HepG2 (cell line): ENCODE data around the gene HMGN4. TPM values are rescaled to one million over a fixed set of nuclear protein-coding genes. Genes with fewer than 3 reads are reported as not detected.

ENCODE experiments used
- ARHGAP35 ChIP-seq: sonication (generic); formaldehyde crosslinking; IDR thresholded peaks from 2 replicates; pipeline ENCODE4 v1.9.0; 2022; ENCODE audit warnings: mild to moderate bottlenecking, inconsistent platforms, moderate library complexity, missing genetic modification reagents, borderline replicate concordance
- ATF2 ChIP-seq: sonication (generic); formaldehyde crosslinking; IDR thresholded peaks from 2 replicates; pipeline ENCODE4 v1.4.0; 2020; ENCODE audit warnings: missing genetic modification reagents
- CEBPB ChIP-seq: IDR thresholded peaks from 2 replicates; pipeline ENCODE4 v1.6.1; 2011; ENCODE audit warnings: low read depth, low read length, improper control_type of control experiment, borderline replicate concordance
- KDM5A ChIP-seq: fragments of 200-600 bp; sonication (generic); IDR thresholded peaks from 2 replicates; pipeline ENCODE4 v1.7.0; 2018; ENCODE audit warnings: antibody characterized with exemption, mild to moderate bottlenecking, low read length, borderline replicate concordance
- NR2F6 ChIP-seq, 2 experiments: IDR thresholded peaks; 2 replicates each; pipeline ENCODE4 v1.6.1; 2016; ENCODE audit warnings: antibody characterized with exemption in 1 of 2, mild to moderate bottlenecking in 1 of 2
- PAXIP1 ChIP-seq: sonication (generic); formaldehyde crosslinking; conservative IDR thresholded peaks from 2 replicates; pipeline ENCODE4 v1.4.0; 2020; ENCODE audit warnings: mild to moderate bottlenecking, missing genetic modification reagents, moderate library complexity
- POGZ ChIP-seq: sonication (generic); formaldehyde crosslinking; IDR thresholded peaks from 2 replicates; pipeline ENCODE4 v1.4.0; 2020; ENCODE audit warnings: mild to moderate bottlenecking, missing genetic modification reagents
- PTBP1 ChIP-seq: fragments of 200-400 bp; formaldehyde crosslinking; IDR thresholded peaks from 2 replicates; pipeline ENCODE4 v1.6.1; 2018; ENCODE audit warnings: low read length, low read depth; ENCODE audit not compliant: poor library complexity, severe bottlenecking
- SOX6 ChIP-seq, 2 experiments: fragments of 450-650 bp in 1 of 2; sonication (generic) in 1 of 2; formaldehyde crosslinking in 1 of 2; IDR thresholded peaks; 2 replicates each; pipeline versions ENCODE4 v1.4.0 to v1.6.1; 2017 to 2020; ENCODE audit warnings: antibody characterized with exemption in 1 of 2, mild to moderate bottlenecking in 1 of 2, missing genetic modification reagents in 1 of 2
- SP5 ChIP-seq: IDR thresholded peaks from 2 replicates; pipeline ENCODE4 v1.6.1; 2016; ENCODE audit warnings: low read depth, borderline replicate concordance
- TAF1 ChIP-seq: sonication (generic); formaldehyde crosslinking; IDR thresholded peaks from 2 replicates; pipeline ENCODE4 v1.4.0; 2020; ENCODE audit warnings: missing genetic modification reagents
- TEAD2 ChIP-seq: sonication (generic); formaldehyde crosslinking; IDR thresholded peaks from 2 replicates; pipeline ENCODE4 v1.9.0; 2021; ENCODE audit warnings: missing genetic modification reagents
- ZBTB46 ChIP-seq: sonication (generic); formaldehyde crosslinking; IDR thresholded peaks from 2 replicates; pipeline ENCODE4 v1.4.0; 2020; ENCODE audit warnings: mild to moderate bottlenecking, missing genetic modification reagents, borderline replicate concordance
- ZNF414 ChIP-seq: sonication (generic); formaldehyde crosslinking; IDR thresholded peaks from 2 replicates; pipeline ENCODE4 v1.5.0; 2020; ENCODE audit warnings: missing genetic modification reagents
- polyA plus RNA-seq, 8 experiments: library from polyadenylated mRNA; depleted of rRNA in 3 of 8; stranded (reverse) in 7 of 8; unstranded in 1 of 8; fragments of >200 nt; fragmentation: Illumina TruSeq in 4 of 8; extraction: Trizol in 4 of 8; gene quantifications; 2 replicates each; pipeline versions ENCODE4 v1.2.1 to v1.2.3, GENCODE V29; 2011 to 2016; ENCODE audit warnings: low read depth in 4 of 8, missing spikeins in 1 of 8, mixed read lengths in 1 of 8; ENCODE audit not compliant: insufficient read depth in 1 of 8
- total RNA-seq, 5 experiments: library from RNA; depleted of rRNA; stranded (reverse); fragments of >200 nt; fragmentation: Illumina TruSeq; extraction: Trizol; gene quantifications; 2 replicates each; pipeline ENCODE4 v1.2.3, GENCODE V29; 2016; ENCODE audit warnings: low read depth in 1 of 5
- TF ChIP-seq, protein P1 (sequence below), 2 experiments: sonication (generic) in 1 of 2; formaldehyde crosslinking in 1 of 2; IDR thresholded peaks; 2 replicates each; pipeline versions ENCODE4 v1.5.1 to v1.6.1; 2011 to 2020; ENCODE audit warnings: borderline replicate concordance in 1 of 2, low read depth in 1 of 2, low read length in 1 of 2, mild to moderate bottlenecking in 1 of 2, missing genetic modification reagents in 1 of 2, moderate library complexity in 1 of 2
- TF ChIP-seq, protein P2 (sequence below): sonication (generic); formaldehyde crosslinking; conservative IDR thresholded peaks from 2 replicates; pipeline ENCODE4 v1.8.0; 2022; ENCODE audit warnings: low read depth, missing genetic modification reagents

HMGN4 gene
- total and polyA plus RNA-seq, 2 of the 13 experiments (the other 11 are each of a cell fraction or from before 2014, with no cell fraction given), result 39.9 to 52.1 TPM

- no peak for TF ChIP-seq PAXIP1 (CRISPR knock-in tag)
- 0 out of 2 replicates have a peak, but pooled peaks have one; percentile 12 for TF ChIP-seq ZNF414 (CRISPR knock-in tag)
- TF ChIP-seq TAF1 (CRISPR knock-in tag), result peak; percentile 60
- 0 out of 2 replicates have a peak, but pooled peaks have one; percentile 16 for TF ChIP-seq KDM5A
- TF ChIP-seq SOX6 (IDR thresholded peaks at IDR 0.05), result no peak
- no peak for TF ChIP-seq SOX6 (CRISPR knock-in tag; IDR thresholded peaks at IDR 0.05)
- TF ChIP-seq, protein P1, sequence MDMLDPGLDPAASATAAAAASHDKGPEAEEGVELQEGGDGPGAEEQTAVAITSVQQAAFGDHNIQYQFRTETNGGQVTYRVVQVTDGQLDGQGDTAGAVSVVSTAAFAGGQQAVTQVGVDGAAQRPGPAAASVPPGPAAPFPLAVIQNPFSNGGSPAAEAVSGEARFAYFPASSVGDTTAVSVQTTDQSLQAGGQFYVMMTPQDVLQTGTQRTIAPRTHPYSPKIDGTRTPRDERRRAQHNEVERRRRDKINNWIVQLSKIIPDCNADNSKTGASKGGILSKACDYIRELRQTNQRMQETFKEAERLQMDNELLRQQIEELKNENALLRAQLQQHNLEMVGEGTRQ (IDR thresholded peaks at IDR 0.05; ENCODE audit: low read depth, low read length), result peak; percentile 48
- TF ChIP-seq, protein P1 (CRISPR knock-in tag; IDR thresholded peaks at IDR 0.05; ENCODE audit: borderline replicate concordance), result peak; percentile 72; the same call in 1 of the 2 replicates
- TF ChIP-seq CEBPB, result no peak
- TF ChIP-seq, protein P2, sequence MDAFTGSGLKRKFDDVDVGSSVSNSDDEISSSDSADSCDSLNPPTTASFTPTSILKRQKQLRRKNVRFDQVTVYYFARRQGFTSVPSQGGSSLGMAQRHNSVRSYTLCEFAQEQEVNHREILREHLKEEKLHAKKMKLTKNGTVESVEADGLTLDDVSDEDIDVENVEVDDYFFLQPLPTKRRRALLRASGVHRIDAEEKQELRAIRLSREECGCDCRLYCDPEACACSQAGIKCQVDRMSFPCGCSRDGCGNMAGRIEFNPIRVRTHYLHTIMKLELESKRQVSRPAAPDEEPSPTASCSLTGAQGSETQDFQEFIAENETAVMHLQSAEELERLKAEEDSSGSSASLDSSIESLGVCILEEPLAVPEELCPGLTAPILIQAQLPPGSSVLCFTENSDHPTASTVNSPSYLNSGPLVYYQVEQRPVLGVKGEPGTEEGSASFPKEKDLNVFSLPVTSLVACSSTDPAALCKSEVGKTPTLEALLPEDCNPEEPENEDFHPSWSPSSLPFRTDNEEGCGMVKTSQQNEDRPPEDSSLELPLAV (CRISPR knock-in tag), result no peak
- TF ChIP-seq TEAD2, result no peak
- TF ChIP-seq ZBTB46 (CRISPR knock-in tag), result no peak
- no peak for TF ChIP-seq PTBP1
- peak; percentile 35; the same call in 1 of the 2 replicates for TF ChIP-seq NR2F6 (IDR thresholded peaks at IDR 0.05)
- TF ChIP-seq NR2F6 (CRISPR knock-in tag; IDR thresholded peaks at IDR 0.05), result peak; percentile 41; the same call in 1 of the 2 replicates
- TF ChIP-seq ATF2 (CRISPR knock-in tag), result no peak
- TF ChIP-seq POGZ (CRISPR knock-in tag), result no peak
- no peak for TF ChIP-seq ARHGAP35 (CRISPR knock-in tag)
- no peak for TF ChIP-seq SP5 (CRISPR knock-in tag)
These were observed 17.8 kb upstream of the HMGN4 start (continued) for GRCh38 chr6:26520237-26520849.
